Measurements from ENCODE around the gene FNDC11.

- TF ChIP-seq POLR2AphosphoS5 (IDR thresholded peaks at IDR 0.05; ENCODE audit: borderline replicate concordance, low read depth, low read length) (no peak; the same call in 1 of the 2 replicates), EZH2 (IDR thresholded peaks at IDR 0.05) (no peak)
These were observed 32.8 kb downstream of the FNDC11 start for GRCh38 chr20:63586797-63587196.

Data from SK-N-MC (cell line).